Fibroblast of the conjunctiva (primary cell): Measurements from ENCODE around the gene GDAP2.
A peak's percentile ranks its signal among the peaks of the same experiment; 100 is the strongest.
"Not testable (repeated sequence)": the region's sequence is repeated elsewhere in the genome, so short reads cannot be mapped to it uniquely, and the experiment has no call there.

Experiments
- DNase-seq: peaks from one replicate; pipeline ENCODE4 v3.0.0-alpha.2; 2010; ENCODE audit warnings: low read depth

GDAP2 gene

DNA sequence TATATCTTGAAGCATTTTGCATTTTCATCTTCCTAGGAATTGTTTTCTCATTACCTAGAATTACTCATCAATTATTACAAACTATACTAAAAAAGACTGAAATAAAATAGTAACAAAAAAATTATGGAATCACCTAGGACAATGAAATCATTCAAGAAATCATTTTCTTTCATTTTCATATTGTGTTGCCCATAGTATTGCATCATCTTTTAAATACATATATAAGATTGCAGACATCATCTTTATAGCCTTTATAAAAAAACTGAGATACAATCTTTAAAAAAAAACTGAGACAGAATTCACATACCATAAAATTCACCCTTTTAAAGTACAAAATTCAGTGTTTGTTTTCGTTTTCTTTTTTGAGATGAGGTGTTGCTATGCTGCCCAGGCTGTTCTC is 29.6 kb downstream of the GDAP2 start:
- no peak for DNase-seq

DNA sequence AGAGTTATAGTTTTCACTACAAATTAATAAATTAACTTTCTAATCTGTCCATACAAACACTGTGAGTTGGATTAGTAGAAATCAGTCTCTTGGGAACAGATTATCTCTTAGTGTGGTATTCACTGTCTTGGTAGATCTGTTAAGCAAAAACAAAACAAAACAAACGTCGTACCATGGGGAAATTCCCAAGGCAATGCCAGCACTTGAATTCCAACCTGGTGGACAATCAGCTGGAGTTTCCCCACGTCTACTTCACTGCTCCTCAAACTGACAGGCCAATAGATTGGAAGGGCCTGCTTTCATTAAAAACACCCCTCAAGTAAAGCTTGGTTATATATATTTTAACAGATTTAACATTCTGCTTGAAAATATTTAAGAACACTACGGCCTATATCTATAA is 31.9 kb downstream of the GDAP2 start:
- DNase-seq, result no peak

DNA sequence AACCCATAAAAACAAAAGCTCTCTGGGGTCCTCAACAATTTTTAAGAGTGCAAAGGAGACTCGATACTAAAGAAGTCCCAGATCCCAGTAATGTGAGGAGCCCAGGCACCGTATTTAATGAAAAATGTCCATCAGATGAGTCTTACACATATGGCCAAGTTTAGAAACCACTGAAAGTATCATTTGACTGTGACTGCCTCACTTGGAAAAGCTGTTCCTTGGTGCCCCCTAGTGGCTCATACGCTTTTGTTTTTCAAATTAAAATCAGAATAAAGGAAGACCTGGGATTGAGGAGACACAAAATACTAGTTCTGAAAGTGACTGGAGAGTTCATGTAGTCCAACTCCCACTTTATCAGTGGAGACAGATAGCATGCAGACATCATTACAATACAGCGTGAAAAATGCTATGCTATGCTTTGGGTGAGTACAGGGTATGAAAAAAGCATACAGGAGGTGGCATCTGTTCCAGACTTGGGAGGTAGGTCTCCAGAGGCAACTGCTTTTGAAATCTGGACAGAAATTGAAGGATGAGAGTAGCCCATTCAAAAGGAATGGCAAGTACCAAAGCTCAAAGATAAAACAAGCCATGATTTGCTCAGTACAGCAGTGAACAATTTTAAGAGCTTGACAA is 33.8 kb downstream of the GDAP2 start:
- DNase-seq, result peak; percentile 86

DNA sequence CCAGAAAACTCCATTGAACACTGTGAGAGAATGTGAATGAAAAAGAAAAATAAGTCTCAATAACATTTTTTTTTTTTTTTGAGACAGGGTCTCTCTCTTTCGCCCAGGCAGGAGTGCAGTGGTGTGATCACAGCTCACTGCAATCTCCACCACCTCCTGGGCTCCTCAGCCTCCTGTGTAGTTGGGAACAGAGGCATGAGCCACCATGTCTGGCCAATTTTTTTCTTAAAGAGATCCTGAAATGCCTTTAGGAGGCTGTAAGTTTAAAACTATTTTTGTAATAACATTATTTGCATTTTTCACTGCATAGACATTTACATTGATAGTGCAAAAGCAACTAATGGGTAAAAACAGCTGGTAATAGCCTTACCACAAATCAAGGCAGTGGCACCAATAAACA is 35.3 kb downstream of the GDAP2 start:
- DNase-seq, result no peak

DNA sequence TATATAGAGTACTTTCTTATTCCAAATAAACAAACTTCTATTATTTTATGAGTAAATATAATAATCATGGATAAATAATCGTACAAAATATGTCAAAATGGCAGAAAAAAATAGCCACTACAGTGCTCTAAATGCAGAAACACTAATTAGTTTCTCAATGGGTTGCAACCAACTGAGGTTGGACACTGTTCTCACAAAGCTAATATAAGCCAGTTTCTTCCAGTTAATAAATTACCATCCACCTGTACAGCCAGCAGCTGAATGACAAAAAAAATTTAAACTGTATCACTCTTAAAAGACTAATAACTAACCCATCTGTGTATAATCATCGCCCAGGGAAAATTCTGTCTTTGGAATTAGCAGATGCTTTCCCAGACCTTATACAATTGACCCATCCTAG is 36.9 kb downstream of the GDAP2 start:
- DNase-seq, result no peak

DNA sequence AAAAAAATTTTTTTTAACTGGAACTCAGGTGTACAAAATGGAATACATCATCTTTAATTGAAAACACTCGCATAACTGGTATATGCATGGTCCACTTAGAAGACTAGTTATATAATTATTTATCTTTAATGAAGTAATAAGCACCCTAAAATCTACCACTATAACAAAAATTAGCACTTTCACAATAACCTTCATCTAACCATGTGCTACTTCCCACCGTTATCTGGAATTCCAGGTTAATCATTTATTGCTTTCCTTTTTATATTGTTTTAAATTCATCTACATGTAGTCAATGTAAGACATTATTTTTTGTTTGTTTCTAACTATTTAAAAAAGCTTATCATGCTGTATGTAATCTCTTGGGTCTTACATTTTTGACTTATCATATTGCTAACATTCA is 39.0 kb downstream of the GDAP2 start:
- no peak for DNase-seq

DNA sequence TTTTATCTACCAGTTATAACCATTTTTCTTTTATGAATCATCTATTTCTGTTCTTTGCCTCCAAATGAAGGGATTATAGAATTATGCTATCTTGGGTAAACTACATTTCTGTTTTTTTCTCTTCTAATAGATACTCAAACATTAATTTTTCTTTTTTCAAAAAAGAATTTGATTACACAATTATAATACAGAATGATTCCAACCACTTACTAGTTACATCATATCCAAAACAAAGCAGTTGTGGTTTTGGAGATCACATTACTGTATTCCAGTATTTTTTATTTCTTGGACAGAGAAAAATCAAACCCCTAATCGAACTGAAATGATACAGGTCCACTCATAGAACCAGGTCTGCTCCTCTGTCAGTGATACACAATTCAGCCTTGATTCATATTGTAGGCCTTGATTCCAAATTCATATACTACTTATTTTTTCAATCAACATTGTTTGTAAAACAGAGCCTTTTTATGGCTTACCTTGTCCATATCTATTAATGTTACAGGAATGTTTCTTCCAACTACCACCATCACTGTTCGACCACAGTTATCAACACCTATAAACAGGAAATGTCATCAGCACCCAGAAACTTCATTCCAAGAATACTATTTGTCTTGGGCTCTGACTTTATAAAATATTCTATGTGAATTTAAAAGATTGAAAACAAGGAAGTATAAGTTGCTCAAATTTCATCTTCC is 43.2 kb downstream of the GDAP2 start:
- no peak for DNase-seq

DNA sequence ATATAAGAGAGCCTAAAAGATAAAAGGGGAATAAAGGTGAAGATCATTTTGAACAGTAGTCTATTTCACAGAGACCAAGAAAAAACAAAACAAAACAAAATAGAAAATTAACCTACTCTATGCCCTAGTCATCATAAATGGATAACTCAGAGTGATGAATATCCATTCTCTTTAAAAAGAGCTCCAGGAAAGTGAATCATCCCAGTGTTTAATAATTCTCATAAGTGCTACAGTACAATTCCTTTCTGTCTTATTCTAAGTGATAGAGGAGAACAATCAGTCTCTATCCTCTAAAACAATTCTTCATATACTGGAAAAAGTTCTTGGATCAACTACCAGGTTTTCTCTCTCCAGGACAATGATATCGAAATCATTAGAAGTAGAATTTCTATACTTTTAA is 45.8 kb downstream of the GDAP2 start:
- DNase-seq, result no peak

DNA sequence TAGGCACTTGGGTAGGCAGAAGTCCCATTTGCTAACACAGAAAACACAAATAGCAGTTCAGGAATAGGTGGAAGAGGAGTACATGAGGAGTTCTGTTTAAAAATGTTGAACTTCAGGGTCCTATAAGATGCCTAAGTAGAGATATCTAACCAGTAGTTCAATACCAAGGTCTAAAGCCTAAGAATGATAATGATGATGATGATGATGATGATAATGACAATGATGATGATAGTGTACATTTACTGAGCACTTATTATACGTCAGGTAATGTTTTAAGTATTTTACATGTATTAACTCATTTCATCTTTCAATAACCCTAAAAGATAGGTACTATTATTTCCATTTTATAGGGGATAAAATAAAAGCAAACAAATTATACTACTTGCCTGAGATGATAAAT is 50.1 kb downstream of the GDAP2 start:
- no peak for DNase-seq

DNA sequence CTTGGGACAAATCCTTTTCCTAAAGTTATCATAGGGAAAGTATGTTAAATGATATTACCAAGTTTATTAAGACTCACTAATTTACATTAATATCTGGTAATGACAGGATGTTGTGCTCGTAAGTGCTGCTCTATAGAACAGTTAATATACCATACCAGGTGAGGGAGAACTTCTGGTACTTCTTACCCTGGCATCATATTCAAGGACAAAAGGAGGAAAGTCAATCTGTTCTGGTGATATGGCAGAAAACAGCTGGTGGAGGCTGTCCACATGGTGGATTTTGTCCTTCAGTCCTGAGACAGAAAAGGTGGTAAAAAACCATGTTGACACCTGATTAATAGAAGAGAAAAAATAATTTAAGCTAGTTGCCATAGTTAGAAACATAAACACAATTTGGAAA is 51.6 kb downstream of the GDAP2 start:
- DNase-seq, result no peak

DNA sequence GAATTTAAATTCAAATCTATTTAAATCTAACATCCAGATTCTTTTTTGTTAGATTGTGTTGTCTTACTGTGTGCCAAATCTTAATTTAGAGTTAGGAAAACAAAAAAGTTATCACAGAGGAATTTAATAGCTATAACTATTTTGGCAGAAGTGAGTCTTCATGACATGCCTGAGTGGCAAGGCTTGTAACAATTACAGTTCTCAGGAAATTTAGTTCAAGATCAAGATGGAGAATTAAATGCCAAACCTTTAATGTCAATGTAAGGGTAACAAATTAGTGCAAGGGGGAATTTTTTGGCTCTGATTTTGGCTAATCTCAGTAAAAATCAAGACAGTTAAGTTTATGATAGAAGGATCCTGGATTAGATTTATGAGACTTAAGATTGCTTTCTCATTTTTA is 58.4 kb downstream of the GDAP2 start:
- DNase-seq, result no peak

DNA sequence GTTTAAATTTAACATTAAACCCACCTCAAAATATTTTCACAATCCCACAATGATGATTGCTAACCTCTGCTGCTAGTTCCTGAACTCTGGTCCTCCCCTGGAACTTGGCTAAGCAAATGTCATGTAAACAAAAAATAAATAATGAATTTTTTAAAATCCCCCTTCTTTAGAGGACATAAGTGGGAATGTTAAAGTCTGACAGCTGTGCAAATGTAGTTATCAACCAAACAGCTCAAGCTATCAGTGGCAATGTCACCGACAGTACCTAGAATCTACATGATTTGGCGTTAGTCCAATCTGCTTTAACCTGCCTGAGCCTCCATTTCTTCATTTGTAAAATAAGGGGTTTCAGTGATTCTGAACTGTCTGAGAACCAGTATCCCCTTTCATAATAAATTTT is 67.7 kb downstream of the GDAP2 start:
- DNase-seq, result no peak

DNA sequence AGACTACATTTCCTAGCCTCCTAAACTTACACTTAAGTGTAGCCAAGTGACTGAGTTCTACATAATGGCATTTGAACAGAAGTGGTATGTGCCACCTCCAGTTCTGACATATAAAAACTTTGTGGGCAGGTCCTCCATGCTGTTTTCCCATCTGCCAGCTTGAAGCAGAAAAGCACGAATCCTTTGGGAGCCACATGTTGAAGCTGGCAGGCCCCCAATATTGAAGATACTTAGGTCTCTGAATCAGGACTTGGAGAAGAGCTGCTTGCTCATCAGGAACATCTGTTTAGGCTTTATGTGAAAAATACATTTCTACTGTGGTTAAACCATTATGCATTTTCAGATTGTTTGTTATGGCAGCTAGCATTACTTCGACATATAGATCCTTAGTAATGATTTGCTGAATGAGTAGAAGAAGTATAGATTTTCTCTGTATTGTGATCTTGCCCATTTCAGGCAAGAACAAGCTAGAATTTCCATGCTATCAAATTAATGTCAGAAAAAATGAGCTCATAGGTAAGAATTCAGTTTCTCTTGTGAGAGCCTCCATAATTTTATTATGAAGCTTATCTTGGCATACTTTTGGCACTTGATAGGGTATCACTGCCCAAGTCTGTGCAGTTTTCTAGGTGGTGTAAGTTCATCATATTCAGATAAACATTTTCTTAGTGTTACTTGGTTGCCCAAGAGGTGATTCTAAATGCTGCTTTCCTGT is 68.4 kb downstream of the GDAP2 start:
- DNase-seq, result peak; percentile 58

DNA sequence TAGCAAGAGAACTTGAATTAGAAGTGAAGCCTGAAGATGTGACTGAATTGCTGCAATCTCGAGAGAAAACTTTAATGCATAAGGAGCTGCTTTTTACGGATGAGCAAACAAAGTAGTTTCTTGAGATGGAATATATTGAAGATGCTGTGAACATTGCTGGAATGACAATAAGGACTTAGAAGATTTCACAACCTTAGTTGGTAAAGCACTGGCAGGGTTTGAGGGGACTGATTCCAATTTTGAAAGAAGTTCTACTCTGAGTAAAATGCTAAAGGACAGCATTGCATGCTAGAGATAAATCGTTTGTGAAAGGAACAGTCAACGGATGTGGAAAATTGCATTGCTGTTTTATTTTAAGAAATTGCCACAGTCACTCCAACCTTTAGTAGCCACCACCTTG is 69.5 kb downstream of the GDAP2 start:
- no peak for DNase-seq

DNA sequence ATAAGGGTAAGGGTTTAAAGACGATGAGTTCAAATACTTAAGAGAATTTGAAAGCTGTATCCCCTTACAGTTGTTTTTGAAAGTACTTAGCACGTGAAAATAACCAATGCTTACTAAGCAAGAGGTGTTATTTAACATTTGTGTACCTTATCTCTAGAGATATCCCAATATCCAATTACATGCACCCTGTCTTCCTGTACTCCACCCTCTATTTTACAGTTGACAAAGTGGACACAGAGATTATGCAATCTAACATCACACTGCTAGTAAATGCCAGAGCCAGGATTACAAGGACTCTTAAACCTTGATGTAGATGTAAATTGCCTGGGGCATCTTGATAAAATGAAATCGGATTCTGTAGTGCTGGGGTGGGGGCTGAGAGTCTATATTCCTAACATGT is 72.0 kb downstream of the GDAP2 start:
- DNase-seq, result no peak

DNA sequence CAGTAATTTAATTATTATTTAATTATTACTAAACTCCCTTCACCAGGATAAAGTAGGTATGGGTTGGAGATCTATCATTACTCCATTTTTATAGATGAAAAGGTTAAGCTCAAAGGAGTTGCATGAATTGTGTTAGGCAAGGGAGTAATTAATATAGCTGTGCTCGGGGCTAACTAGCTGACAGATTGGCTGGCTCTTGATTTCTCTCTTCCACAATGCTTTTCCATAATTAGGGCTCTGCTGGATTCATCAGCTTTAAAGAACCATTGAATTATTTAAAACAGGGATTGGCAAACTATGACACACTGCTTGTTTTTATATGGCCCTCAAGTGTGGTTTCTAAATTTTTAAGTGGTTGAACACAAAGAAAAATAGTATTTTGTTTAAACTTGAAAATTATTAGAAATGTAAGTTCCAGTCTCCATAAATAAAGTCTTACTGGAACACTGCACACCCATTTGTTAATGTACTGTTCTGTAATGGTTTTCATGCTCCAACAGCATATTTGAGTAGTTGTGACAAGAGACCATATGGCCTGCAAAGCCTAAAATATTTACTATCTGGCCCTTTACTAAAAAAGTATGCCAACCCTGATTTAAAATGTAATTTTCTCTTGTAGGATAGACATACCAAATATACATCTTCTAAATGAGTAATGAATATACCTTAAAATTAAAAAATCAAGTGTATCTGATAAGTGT is 76.4 kb downstream of the GDAP2 start:
- DNase-seq, result no peak

DNA sequence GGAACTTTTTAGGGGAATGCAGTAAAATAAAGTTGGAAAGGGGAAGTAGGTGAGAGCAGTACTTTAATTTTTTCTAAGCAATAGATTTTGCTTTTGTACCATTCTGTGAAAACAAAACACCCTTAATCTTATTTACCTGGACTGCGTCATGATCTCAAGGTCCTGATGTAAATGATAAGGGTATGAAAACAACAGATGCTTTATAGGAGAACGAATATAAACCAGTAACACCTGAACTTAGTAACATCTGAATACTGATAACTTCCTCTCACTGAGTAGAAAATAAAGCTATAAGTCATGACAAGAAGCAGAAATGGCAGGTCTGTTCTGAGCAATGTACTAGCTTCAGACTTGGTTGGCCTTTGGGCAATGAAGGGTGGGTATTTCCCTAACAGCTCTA is 77.7 kb downstream of the GDAP2 start:
- no peak for DNase-seq

DNA sequence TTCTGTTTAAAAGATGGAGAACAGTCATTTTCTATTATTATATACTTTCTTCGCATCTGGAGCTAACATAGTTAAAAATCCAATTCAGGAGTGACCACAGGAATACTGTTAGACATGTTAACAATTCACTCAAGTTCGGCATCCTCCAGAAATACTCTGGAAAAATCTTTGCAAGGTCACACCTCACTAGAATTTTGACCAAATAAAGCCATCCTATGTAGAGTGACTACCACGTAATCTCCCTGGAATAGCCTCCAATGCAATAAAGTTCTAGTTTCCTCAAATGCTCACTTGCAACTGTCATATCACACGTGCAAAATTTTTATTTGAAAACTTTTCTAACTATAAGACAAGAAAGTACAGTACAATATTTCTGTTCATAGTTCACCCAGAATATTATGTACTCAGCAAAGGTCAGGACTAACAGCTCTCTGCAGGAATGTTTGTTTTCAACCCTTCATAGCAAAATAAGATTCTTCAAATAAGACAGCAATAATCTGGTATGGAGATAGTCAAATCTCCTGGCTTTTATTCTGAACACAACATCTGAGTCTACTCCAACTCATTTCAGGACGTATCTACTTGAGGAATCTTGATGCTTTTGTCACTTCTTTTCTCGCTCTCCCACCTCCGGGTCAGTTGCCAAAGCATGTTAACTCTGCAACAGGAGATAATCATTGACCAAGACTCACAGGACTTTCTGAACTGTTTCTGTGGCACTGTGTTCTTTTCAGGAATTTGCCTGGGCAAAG is 82.6 kb downstream of the GDAP2 start:
- DNase-seq, result no peak

DNA sequence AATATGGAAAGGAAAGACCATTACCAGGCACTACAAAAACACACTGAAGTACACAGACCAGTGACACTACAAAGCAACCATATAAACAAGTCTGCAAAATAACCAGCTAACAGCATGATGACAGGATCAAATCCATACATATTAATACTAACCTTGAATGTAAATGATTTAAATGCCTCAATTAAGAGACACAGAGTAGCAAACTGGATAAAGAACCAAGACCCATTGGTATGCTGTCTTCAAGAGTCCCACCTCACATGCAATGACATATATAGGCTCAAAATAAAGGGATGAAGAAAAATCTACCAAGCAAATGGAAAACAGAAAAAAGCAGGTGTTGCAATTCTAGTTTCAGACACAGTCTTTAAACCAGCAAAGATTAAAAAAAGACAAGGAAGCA is 84.9 kb downstream of the GDAP2 start:
- not testable (repeated sequence) for DNase-seq

DNA sequence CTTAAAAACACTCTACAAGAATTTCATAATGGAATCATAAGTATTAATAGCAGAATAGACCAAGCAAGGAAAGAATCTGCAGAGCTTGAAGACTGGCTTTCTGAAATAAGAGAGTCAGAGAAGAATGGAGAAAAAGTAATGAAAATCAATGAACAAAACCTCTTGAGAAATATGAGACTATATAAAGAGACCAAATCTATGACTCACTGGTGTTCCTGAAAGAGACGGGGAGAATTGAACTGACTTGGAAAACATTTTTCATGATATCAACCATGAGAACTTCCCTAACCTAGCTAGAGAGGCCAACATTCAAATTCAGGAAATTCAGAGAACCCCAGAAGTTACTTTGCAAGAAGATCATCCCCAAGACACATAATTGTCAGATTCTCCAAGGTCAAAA is 85.6 kb downstream of the GDAP2 start:
- no peak for DNase-seq

DNA sequence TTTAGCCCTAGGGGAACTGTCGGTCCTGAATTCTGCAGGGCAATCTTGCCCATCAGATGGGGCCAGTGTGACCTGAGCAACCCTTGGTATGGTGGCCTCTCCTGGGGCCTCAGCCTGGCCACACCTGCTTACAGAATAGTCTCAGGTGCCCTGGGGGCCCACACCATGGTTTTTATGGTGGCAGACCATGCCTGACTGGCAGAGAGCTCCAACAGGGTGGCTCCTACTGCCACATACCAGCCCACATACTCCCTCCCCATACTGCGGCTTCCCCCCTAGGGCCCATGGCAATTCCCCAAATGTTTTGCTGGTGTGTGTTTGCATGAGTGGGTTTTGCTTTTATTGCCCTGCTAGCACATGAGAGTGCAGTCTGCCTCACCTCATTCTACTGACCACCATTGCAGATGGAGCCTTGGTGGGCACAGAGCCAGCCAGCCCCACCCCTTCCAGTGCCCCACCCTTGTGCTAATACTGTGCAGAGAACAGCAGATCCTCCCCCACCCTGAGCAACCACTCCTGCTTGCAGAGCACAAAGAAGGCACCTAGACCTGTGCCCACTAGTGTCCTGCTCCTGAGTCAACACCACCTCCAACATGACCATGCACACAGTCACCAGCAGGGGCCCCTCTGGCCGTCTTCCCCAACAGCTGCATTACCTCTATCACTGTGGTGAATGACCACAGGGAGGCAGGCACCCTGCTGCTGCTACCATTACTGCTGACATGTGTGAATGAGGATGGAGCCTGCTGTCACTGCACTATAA is 86.8 kb downstream of the GDAP2 start:
- no peak for DNase-seq
